Ovary (tissue), 1 donor: Measurements from ENCODE around the gene SURF6.

Experiments used
- EP300 ChIP-seq: sonication (generic); formaldehyde crosslinking; IDR thresholded peaks from one replicate; pipeline ENCODE4 v1.6.1; 2017; ENCODE audit warnings: antibody characterized with exemption
- POLR2A ChIP-seq: fragments of 450-650 bp; IDR thresholded peaks from one replicate; pipeline ENCODE4 v1.6.1; 2017; ENCODE audit warnings: antibody characterized with exemption, mild to moderate bottlenecking, moderate library complexity

DNA sequence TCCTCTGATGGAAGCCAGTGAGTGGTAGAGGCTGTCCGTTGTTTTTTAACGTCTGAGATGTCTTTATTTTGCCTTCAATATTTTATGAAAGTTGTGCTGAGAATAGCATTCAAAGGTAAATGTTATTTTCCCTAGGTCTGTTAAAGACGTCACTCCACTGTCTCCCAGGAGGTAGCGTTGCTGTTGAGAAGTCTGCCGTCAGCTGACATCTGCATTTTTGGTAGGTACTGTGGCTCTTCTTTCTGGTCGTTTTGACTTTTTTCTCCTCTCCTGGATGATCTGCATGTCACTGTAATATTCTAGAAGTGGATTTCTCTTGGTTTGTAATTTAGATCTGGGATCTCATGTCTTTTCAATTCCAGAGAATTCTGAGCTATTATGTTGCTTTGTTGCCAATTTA lies 26.4 kb downstream of the SURF6 start:
- TF ChIP-seq POLR2A (no peak), EP300 (no peak)
